ENCODE measurements around the gene IFIT3.

DNA sequence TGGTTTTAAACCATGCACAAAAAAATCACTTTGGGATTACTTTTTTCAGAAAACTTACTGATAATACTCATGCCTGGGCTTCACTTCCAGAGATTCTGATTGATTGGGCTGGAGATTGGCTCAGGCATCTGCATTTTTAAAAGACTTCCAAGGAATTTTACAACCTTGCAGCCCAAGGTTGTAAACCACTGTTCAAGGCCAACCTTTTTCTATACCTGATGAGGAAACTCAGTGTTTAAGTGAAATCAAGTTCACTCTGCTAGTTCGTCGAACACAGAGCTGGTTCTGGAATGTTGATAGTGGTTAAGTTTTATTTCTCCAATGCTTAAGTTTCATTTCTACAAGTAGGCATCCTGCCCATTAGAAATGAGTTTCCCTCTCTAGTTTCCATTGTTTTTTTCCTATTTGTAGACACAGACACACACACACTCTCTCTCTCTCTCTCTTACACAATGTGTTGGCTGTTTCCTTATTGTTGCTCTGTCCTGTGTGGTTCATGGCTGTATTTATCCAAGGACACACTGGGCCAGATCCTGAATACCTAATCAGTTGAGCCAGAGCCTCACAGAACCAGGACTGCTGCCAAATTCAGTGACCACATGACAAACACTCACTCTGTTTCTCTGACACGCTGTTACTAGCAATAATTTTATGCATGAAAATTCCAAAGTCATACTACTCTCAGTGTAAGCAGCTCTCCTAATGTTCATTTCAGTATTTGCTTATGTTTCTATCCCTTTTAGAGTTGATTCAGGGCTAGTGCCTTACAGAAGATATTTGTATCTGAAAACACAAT, 46.3 kb downstream of the IFIT3 start:
- TF ChIP-seq, protein P1, sequence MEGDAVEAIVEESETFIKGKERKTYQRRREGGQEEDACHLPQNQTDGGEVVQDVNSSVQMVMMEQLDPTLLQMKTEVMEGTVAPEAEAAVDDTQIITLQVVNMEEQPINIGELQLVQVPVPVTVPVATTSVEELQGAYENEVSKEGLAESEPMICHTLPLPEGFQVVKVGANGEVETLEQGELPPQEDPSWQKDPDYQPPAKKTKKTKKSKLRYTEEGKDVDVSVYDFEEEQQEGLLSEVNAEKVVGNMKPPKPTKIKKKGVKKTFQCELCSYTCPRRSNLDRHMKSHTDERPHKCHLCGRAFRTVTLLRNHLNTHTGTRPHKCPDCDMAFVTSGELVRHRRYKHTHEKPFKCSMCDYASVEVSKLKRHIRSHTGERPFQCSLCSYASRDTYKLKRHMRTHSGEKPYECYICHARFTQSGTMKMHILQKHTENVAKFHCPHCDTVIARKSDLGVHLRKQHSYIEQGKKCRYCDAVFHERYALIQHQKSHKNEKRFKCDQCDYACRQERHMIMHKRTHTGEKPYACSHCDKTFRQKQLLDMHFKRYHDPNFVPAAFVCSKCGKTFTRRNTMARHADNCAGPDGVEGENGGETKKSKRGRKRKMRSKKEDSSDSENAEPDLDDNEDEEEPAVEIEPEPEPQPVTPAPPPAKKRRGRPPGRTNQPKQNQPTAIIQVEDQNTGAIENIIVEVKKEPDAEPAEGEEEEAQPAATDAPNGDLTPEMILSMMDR (tag by site-specific recombination; IDR thresholded peaks at IDR 0.05), result no peak
- TF ChIP-seq MYNN (tag by site-specific recombination; IDR thresholded peaks at IDR 0.05; ENCODE audit: borderline replicate concordance), result no peak
- TF ChIP-seq ZBTB8A (tag by site-specific recombination; IDR thresholded peaks at IDR 0.05), result no peak
- TF ChIP-seq, protein P2, sequence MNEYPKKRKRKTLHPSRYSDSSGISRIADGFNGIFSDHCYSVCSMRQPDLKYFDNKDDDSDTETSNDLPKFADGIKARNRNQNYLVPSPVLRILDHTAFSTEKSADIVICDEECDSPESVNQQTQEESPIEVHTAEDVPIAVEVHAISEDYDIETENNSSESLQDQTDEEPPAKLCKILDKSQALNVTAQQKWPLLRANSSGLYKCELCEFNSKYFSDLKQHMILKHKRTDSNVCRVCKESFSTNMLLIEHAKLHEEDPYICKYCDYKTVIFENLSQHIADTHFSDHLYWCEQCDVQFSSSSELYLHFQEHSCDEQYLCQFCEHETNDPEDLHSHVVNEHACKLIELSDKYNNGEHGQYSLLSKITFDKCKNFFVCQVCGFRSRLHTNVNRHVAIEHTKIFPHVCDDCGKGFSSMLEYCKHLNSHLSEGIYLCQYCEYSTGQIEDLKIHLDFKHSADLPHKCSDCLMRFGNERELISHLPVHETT (tag by site-specific recombination; IDR thresholded peaks at IDR 0.05), result no peak
- TF ChIP-seq, protein P3, sequence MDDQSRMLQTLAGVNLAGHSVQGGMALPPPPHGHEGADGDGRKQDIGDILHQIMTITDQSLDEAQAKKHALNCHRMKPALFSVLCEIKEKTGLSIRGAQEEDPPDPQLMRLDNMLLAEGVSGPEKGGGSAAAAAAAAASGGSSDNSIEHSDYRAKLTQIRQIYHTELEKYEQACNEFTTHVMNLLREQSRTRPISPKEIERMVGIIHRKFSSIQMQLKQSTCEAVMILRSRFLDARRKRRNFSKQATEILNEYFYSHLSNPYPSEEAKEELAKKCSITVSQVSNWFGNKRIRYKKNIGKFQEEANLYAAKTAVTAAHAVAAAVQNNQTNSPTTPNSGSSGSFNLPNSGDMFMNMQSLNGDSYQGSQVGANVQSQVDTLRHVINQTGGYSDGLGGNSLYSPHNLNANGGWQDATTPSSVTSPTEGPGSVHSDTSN (CRISPR knock-in tag; IDR thresholded peaks at IDR 0.05), result no peak
